HG03103 (cell line): ENCODE data around the gene MYO5A.

Source experiments
- ATAC-seq: cut with Tn5 transposase; IDR thresholded peaks from one replicate; pipeline ENCODE4 v1.9.1; 2021; ENCODE audit warnings: low read depth; ENCODE audit not compliant: unreplicated experiment

Gene MYO5A

DNA sequence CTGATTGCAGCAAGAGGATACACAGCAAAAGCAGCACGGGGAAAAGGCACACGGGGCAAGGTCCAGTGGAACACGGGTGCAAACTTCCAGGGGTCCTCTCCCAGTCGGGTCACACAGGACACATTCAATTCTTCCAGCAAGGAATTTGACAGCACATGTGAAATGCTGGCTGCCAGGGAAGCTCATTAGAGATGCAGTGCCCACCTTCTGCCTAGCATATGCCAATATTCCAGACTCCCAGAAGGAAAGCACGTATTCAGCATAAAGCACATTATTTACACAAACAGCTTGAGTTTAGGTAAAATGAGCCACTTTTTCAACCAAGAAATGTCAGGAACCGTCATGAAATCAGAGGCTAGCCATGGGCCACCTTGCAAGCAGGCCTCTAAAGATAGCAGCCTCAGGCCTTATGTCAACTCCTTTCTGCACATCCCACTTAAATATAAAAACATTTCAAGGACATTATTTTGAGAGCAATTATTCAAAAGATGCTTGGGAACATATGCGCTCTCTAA is 252.4 kb downstream of the MYO5A start:
- no peak for ATAC-seq

DNA sequence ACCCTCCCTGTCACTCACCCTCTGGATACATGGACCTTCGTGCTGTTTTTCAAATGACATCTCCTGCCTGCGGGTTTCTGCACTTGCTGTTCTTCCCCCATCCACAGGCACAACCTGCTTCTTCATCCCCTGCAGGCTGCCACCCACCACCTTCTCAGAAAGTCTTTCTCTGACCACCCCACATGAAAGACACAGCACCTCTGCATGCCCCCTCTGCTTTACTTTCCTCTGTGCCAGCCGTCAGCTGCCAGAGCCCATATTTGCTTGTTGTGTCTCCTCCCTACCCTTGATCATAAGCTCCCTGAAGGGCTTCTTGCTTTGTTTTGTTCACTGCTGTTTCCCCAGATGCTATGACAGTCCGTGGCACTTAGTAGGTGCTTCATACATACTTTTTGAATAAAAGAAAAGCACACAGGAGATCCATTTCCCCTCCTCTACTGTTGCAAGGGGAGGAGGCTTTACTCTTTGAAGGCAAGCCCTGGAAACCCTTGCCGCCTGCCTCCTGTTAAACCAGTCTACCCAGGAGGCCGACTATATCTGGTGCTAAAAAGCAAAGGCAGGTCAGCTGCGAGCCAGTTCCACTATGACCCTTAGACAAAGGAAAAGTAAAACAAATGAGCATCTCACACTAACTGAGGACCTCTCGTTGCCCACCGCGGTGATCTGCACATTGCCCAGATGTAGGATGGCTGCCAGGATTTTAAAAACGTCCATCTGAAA is 265.0 kb downstream of the MYO5A start:
- ATAC-seq, result no peak

DNA sequence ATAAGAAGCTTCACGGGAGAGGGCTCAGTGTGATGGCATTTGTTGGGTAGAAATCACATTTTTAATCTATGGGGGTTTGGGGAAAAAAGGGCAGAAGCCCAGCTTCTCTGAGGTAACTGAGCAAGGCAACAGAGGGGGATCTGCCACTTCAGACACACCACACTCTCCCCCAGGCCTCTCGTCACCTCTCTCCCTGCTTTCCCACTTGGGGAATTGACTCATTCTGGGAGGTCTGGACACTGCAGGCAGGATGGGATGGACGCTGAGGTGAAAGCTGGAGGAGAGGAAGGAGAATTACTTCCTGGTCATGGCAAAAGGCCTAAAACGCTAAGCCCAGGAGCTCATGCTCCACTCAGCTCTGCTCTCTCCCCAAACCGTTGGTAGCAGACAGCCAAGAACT is 266.3 kb downstream of the MYO5A start:
- no peak for ATAC-seq

DNA sequence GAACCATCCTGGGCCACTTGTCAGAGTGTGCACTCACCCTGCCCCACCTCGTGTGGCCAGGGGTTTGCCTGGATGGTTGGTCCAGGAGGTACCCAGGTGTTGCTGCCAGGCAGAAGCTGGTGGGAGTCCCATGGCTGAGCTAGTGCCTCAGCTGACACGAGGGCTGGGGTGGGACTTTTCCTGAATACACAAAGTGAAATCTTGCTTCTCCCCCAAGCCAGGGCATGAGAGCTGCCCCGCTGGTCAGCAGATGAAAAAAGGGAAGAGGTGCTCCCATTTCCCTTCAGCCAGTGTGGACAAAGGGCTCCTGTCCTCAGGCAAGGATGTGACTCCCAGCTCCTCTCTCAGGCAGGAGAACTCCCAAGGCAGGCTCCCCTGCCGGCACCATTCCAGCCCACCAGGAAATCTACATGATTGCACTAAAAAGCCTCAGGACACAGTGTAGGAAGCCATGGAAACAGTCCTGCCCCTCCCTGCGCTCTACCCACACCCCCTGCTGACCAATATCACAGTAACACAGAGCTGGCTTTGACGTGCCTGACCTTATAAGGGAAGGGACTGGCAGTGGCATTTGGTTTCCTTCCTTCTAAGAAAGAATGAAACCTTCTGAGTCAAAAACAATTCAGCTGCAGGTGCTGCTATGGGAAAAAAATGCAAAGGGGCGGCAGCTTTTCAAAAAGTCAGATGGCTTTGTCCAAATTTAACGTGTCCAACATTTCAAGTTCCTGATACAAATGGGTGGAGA is 267.0 kb downstream of the MYO5A start:
- peak; percentile 98 for ATAC-seq

DNA sequence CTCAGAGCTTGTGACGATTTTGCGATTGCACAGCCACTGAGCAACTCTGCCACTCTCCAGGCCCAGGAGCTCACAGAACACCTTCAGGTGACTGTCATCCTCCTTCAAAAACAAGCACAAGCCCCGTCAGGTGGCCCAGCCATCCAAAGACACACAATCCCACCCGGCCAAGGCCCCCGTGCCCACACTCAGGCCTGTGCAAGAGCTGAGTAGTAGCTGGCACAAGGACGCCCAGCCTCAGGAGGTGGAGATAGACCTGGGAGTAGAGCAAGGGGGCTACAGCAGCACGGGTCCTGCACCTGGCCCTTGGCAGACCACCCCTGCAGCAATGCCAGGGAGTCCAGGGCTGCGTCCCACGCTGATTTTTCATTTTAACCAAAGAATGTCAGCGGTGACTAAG is 267.7 kb downstream of the MYO5A start:
- no peak for ATAC-seq

DNA sequence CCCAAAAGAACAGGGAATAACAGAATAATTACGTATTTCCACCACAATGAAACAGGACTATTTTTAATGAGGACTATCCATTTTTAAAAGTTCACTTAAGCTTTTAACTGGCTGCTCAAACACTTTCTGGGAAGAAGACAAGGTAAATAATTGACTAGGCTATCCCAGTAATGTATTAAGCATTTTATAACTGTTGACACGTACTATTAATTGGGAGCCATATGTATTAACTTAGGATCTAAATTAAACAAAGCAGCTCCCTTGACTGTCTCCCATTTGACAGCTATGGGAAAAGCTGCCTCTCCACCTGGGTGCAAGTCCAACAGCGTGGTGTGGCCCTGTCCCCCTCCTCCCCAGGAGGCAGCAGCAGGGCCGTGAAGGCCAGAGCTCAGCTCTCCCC is 269.2 kb downstream of the MYO5A start:
- ATAC-seq, result no peak

DNA sequence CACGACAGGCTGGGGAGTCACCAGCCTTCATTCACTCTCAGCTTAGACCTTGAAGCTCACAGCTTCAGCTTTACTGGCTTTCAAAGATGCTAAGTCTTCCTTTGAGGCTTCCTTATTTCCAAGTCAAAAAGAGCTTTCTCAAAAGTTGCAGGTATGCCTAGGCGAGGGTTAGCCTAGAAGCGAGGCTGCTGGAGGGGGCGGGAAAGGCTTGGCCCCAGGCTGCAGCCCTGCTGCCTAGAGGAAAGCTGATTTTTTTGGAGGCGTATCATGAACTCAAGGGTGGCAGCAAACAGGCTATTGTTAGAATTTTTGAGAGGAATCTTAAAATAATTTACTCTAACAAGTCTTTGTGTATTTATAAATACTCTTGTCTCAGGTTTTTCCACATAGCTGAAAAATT is 270.2 kb downstream of the MYO5A start:
- no peak for ATAC-seq

DNA sequence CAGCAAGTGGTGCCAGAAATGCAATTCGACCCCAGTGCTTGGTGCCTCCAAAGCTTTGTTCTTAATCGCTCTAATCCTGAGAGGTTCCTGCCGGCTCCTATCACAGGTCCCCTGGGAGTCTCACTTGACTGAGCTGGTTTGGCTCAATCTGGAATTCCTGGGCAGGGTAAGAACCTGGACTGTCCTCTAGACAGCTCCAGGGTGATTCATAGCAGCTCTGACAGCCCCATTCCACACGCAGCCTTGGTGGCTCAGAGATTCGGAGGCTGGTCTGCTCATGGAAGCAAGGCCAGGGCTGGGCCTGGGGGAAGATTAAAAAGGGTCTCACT is 271.0 kb downstream of the MYO5A start:
- ATAC-seq, result no peak
